OCI-M1 (cell line): ENCODE measurements around the gene TET2.

ENCODE experiments used
- DNase-seq: peaks from one replicate; lab custom pipeline; 2025; lab: John Stamatoyannopoulos, UW

TET2 gene

GRCh38 chr4:105146276-105147015, at the start of gene TET2:
TET2 (plus strand) TSS chr4:105146876; CDS start chr4:105233943, 87,067 bp downstream.
- peak; percentile 82 for DNase-seq

- no peak for DNase-seq
Observed at GRCh38 chr4:105102016-105102415, 44.7 kb upstream of the TET2 start.

DNA sequence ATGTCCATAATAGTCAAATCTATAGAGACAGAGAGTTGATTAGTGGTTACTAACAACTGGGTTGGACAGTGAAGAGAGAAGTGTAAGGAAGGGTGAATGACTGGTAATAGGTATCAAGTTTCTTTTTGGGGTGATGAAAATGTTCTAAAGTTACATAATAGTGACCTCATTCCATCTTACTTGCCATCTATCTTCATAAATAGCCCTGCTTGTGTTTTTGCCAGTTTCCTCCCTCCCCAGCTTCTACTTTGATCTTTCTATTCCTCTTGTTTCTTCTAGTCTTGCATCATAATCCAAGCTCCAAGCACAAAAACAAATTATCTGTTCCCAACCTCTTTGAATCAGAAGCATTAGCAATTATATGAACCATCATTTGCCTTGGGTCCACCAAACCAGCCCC, 40.2 kb upstream of the TET2 start:
- DNase-seq = peak; percentile 22

DNA sequence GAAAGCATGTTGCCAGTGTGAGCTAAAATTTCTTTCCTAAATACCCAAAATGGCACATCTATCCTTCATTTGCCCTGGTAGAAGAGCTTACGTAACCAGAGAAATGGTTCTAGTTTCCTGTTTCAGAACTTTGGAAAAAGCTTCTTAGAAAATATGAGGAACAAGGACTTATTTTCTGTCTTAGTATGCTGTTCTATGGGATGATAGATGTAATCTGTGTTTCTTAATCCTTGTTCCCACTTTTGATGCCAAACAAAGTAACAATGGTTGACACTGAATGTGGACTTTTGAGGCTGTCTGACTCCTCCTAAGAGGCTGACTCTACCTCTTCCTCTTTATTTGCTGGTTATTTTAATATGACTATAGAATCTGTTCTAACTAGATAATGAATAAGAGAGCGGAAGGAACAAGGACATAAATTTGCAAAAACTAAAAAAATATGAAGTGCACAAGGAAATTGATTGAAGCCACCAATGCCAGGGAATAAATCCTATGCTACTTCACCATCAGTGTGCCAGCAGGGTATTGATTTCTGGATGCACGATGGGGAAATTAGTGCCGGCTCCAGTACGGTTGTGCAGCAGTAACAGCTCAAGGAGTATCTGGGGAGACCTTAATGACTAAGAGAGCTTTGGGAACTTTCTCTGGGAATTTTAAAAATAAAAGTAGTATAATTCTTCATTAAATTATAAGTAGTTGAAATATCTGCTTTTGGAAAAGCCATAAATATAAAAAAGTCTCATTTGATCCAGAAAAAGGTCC, 39.4 kb upstream of the TET2 start:
- DNase-seq = no peak

DNA sequence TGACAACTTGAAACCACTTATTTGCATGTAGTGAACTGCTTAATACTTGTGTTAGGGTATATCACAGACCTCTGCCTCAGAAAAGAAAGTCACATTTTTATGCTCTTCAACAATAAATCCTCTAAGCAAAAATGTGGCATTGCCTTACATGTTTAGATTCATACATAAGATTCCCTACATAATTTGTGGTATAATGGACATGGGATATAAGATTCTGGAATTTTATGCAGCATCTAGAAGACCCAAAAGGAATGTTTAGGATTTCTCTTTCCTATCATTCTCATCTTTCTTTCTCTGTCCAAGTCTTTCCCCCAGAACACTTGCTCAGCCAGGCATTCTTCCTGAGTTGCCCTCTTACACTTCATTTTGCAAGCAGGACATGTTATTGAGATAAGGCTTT, 37.7 kb upstream of the TET2 start:
- DNase-seq = no peak

- DNase-seq = no peak
Observed at GRCh38 chr4:105112274-105112673, 34.4 kb upstream of the TET2 start.

GRCh38 chr4:105113800-105114199, 32.9 kb upstream of the TET2 start:
- DNase-seq = peak; percentile 79

DNA sequence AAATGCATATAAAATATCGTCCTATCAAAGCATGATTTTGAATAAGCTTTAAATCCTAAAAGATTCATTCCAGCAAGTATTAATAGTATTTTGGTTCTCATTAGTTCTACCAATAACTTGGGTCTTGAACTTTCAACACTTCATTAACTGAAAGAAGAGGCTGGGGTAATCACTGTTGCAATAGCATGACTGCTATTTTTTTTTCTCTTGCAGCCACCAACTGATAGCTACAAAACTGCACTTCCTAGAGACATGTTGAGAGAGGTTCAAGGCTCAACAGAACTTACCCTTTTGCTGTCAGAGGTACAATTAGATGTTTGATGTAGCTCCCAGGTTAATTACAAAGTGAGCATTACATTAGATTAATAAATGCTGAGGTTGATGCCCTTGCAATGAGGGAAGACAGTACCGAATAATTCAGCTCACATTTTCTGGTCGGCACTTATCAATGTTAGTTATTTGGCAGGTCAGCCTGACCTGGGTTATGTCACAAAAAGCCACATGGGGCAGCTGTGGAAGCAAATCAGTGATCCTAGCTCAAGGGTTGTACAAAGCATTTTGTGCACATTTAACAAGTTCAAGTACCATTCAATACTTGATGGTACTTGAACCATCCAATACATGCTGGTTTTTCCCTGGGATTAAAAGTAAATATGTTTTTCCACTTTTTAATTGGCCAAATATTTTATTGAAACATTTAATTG, 29.9 kb upstream of the TET2 start:
- DNase-seq = no peak

GRCh38 chr4:105119356-105119755, 27.3 kb upstream of the TET2 start:
- no peak for DNase-seq

DNA sequence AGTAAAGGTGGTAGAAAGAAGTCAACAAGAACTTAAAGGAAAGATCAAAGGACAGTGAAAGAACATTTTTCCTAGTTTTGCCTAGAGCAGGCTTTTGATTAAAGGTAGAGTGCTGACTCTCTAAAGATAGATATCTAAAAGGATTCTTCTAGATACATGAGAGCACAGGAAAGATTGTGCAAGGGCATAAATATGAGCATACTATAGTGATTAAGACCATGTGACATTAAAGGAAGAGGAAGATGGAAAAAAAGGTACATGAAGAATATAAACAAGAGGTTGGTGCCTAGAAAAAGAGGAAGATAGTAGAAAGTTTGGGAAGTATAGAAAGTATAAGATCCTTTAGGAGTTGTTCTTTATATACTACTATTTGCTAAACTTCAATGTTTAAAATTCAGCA, 26.1 kb upstream of the TET2 start:
- no peak for DNase-seq

- DNase-seq = no peak
Observed at GRCh38 chr4:105122350-105122749, 24.3 kb upstream of the TET2 start.

DNA sequence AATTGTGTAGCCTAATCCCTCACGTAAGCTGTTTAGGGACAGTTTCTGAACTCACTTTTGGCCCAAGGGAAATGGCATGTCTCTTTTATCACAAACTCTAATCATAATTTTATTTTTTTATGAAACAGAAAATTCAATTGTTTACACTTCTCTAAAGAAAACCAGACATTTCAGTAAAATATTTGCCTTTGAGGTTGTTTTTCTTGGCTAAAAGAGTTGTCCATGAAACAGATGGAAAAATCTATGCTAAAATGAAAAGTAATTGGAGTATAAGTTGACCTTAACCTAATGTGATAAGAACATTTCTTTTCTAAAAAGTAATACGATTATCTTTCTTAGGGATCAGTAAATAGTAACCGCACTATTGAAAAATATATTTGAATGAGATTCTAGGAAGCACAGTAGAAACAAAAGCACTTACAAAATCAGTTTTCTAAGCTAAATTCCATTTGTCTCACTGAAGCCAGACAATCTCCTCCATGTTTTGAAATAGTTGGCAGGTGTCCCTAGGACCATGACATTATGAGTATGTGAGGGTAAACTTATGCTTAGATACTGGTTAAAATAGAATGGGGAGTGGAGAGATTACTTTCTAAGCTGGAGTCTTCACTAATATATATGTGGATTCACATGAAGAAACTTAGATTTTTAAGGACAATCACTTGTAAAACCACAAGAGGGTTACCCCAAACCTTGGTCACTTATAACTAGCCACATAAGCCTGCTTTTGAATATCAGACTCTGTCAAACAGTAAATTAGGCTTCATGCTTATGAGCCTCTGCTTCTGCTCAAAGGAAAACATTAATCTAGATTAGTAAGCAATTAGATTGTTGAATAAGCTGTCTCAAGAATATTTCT, 20.1 kb upstream of the TET2 start:
- no peak for DNase-seq

GRCh38 chr4:105127170-105127445, 19.6 kb upstream of the TET2 start:
- DNase-seq = no peak

DNA sequence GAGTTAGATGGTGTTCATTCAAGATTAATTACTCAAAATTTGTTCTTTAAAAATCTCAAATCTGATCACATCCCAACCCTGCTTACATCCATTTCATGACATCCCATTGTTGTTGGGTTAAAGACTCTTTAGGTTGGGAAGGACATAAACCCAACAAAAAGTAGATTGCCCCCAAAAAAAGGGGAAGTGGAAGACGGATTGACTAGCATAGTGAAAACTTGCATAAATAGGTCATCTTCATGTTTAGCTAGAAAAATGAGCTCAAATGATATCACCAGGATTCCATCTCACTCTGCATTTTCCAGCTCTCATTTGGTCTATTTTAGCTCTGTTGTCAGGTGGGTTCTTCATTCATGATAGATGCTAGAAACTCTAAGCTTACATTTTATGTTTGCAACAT, 18.5 kb upstream of the TET2 start:
- peak; percentile 35 for DNase-seq

- no peak for DNase-seq
Observed at GRCh38 chr4:105129286-105130040, 17.2 kb upstream of the TET2 start.

DNA sequence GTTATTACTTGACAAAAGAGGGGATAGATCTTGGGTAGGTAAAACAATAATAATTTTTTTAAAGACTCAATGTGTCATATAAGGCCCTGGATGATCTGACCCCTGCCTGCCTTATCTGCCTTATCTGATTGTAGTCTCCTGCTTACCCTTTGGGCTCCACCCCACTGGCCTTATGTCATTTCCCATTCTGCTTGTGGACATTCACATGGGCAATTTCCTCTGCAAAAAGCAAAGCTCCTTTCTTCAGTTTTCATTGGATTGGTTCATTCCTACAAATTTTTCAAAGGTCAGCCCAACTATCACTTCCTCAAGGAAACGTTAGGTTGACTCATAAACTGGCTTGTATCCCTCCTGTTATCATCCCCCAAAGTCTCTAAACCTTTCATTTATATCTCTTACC, 15.7 kb upstream of the TET2 start:
- DNase-seq = no peak

GRCh38 chr4:105133976-105134375, 12.7 kb upstream of the TET2 start:
- no peak for DNase-seq

DNA sequence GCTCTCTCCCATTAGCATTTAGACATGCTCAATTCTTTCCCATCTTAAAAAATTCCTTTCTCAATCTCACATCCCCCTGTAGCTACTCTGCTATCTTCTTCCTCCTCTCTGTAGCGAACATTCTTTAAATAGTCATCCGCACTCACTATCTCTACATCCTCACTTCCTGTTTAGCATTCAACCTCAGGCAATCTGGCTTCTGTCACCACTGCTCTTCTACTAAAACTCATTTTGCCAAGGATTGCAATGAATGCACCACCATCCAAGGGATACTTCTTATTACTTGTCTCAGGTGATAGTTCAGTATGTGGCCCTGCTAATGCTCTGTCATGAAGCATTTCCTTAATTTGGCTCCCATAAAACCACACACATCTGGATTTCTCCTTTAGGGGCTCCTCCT, 10.9 kb upstream of the TET2 start:
- peak; percentile 58 for DNase-seq

GRCh38 chr4:105137121-105137875, 9.4 kb upstream of the TET2 start:
- no peak for DNase-seq

DNA sequence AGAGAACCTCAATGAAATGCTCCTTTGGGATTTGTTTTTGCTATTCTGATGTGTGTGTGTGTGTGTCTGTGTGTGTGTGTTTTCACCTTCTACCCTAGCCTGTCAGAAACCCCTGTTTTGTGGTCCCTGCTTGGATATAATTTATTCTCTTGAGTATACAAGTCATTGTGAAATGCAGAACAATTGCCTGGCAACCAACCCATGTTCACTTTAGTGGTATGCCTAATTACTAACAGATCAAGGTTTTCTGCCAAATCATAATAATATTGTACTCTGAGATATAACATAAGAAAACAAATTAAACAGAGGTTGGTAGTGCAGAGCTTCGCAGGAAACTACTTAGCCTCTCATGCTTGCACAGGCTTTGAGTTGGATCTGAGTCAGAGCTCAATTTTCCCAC, 7.0 kb upstream of the TET2 start:
- DNase-seq = no peak
